LNCaP clone FGC (cell line): ENCODE measurements around the gene EPC2.
"Not testable (repeated sequence)": the region's sequence is repeated elsewhere in the genome, so short reads cannot be mapped to it uniquely, and the experiment has no call there.

Source experiments
- DNase-seq: peaks from one replicate; pipeline ENCODE4 v3.0.0-alpha.2; 2011; ENCODE audit warnings: low read depth
- H3K4me3 ChIP-seq: 2 replicates; pipeline ENCODE4 v1.5.1; 2011; ENCODE audit warnings: mild to moderate bottlenecking, low read depth, low read length, control low read depth
- CTCF ChIP-seq: IDR thresholded peaks from 2 replicates; pipeline ENCODE4 v1.5.1; 2012; ENCODE audit warnings: mild to moderate bottlenecking; ENCODE audit not compliant: control insufficient read depth, insufficient read depth; ENCODE audit errors: extremely low read depth

Gene EPC2

GRCh38 chr2:148674063-148675020 lies 29.8 kb downstream of the EPC2 start:
- peak; percentile 32 for TF ChIP-seq CTCF
- no peak for DNase-seq
- no peak overlapping the region for H3K4me3 ChIP-seq

- no peak for TF ChIP-seq CTCF
- no peak for DNase-seq
- H3K4me3 ChIP-seq = no peak overlapping the region
These were observed 31.2 kb downstream of the EPC2 start for GRCh38 chr2:148675708-148676107.

GRCh38 chr2:148678302-148679179 lies 34.0 kb downstream of the EPC2 start:
- H3K4me3 ChIP-seq, DNase-seq: not testable (repeated sequence)

GRCh38 chr2:148680462-148680861 lies 35.9 kb downstream of the EPC2 start:
- no peak for DNase-seq
- TF ChIP-seq CTCF = no peak
- H3K4me3 ChIP-seq = no peak overlapping the region

GRCh38 chr2:148681443-148681842 lies 36.9 kb downstream of the EPC2 start:
- DNase-seq = no peak
- H3K4me3 ChIP-seq = no peak overlapping the region
- TF ChIP-seq CTCF = no peak

- DNase-seq, H3K4me3 ChIP-seq: not testable (repeated sequence)
These were observed 37.3 kb downstream of the EPC2 start for GRCh38 chr2:148681862-148682261.

- DNase-seq = no peak
- H3K4me3 ChIP-seq = no peak overlapping the region
- TF ChIP-seq CTCF = no peak
These were observed 40.0 kb downstream of the EPC2 start for GRCh38 chr2:148684507-148684906.
